ENCODE results near the gene ABCA10. TPM values are rescaled to one million over a fixed set of nuclear protein-coding genes. Genes with fewer than 3 reads are reported as not detected.

The ABCA10 gene
- total and polyA plus RNA-seq, 8 donors = 4.0 to 20.2 (median 9.9) TPM

GRCh38 chr17:69188064-69188463 lies 40.6 kb downstream of the ABCA10 start:
- TF ChIP-seq, protein P1, sequence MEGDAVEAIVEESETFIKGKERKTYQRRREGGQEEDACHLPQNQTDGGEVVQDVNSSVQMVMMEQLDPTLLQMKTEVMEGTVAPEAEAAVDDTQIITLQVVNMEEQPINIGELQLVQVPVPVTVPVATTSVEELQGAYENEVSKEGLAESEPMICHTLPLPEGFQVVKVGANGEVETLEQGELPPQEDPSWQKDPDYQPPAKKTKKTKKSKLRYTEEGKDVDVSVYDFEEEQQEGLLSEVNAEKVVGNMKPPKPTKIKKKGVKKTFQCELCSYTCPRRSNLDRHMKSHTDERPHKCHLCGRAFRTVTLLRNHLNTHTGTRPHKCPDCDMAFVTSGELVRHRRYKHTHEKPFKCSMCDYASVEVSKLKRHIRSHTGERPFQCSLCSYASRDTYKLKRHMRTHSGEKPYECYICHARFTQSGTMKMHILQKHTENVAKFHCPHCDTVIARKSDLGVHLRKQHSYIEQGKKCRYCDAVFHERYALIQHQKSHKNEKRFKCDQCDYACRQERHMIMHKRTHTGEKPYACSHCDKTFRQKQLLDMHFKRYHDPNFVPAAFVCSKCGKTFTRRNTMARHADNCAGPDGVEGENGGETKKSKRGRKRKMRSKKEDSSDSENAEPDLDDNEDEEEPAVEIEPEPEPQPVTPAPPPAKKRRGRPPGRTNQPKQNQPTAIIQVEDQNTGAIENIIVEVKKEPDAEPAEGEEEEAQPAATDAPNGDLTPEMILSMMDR (IDR thresholded peaks at IDR 0.05) = no peak
- Histone ChIP-seq H3K27me3 (no peaks in the 10 kb centered on the region), H3K27ac (no peak overlapping the region), H3K36me3 (no peaks in the 10 kb centered on the region), H3K4me3 (no peak overlapping the region), H3K4me1 (no peaks in the 10 kb centered on the region), H3K9me3 (no peaks in the 10 kb centered on the region)
- intact Hi-C loops (cut with DNase I) = no loop called here
- DNase-seq (no peak), ATAC-seq (no peak)

GRCh38 chr17:69187294-69187693 lies 41.3 kb downstream of the ABCA10 start:
- TF ChIP-seq, protein P1 (IDR thresholded peaks at IDR 0.05) = no peak
- intact Hi-C loops (cut with DNase I) = no loop called here
- Histone ChIP-seq H3K4me1 (no peaks in the 10 kb centered on the region), H3K4me3 (no peak overlapping the region), H3K27me3 (no peaks in the 10 kb centered on the region), H3K9me3 (no peaks in the 10 kb centered on the region), H3K27ac (no peak overlapping the region), H3K36me3 (no peaks in the 10 kb centered on the region)
- no peak for DNase-seq
- ATAC-seq = no peak

- Histone ChIP-seq H3K27ac (no peak overlapping the region), H3K27me3 (no peaks in the 10 kb centered on the region), H3K4me3 (no peak overlapping the region), H3K9me3 (no peaks in the 10 kb centered on the region), H3K4me1 (no peaks in the 10 kb centered on the region), H3K36me3 (no peaks in the 10 kb centered on the region)
- DNase-seq (no peak), ATAC-seq (no peak)
- intact Hi-C loops (cut with DNase I) = no loop called here
- TF ChIP-seq, protein P1 (IDR thresholded peaks at IDR 0.05) = no peak
These were observed 49.2 kb downstream of the ABCA10 start for GRCh38 chr17:69179227-69179952.

DNA sequence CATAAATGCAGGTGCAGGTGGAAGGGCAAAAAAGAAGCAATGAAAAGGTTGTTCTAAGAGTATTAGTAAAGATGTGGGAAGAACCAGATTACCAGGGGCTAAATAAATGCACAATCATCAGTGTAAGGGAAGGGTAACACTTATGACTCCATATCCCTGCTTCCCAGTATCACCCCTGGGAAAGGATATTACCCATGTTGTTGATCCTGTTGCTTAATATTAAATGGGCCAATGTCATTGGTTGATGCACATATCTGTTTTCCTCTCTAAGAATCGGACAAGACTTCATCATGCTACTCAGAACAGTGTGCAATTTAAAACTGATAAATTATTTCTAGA lies 52.2 kb downstream of the ABCA10 start:
- DNase-seq (no peak), ATAC-seq (no peak)
- TF ChIP-seq, protein P1 (IDR thresholded peaks at IDR 0.05) = no peak
- Histone ChIP-seq H3K27me3 (no peaks in the 10 kb centered on the region), H3K9me3 (no peaks in the 10 kb centered on the region), H3K4me3 (no peak overlapping the region), H3K4me1 (no peaks in the 10 kb centered on the region), H3K36me3 (no peaks in the 10 kb centered on the region), H3K27ac (peak overlapping the region in 1 of 2 donors; percentile 70)
- intact Hi-C loops (cut with DNase I) = no loop called here

GRCh38 chr17:69175625-69176456 lies 52.8 kb downstream of the ABCA10 start:
- H3K27ac ChIP-seq = peak overlapping the region in 1 of 2 donors; percentile 70
- no peaks in the 10 kb centered on the region for H3K27me3 ChIP-seq
- H3K4me1 ChIP-seq = no peaks in the 10 kb centered on the region
- H3K36me3 ChIP-seq = no peaks in the 10 kb centered on the region
- DNase-seq (no peak), ATAC-seq (peak; percentile 62)
- intact Hi-C loops (cut with DNase I) = no loop called here
- no peaks in the 10 kb centered on the region for H3K9me3 ChIP-seq
- TF ChIP-seq, protein P1 (IDR thresholded peaks at IDR 0.05) = no peak
- H3K4me3 ChIP-seq = no peak overlapping the region
